ENCODE measurements around the gene IFIT5.

DNA sequence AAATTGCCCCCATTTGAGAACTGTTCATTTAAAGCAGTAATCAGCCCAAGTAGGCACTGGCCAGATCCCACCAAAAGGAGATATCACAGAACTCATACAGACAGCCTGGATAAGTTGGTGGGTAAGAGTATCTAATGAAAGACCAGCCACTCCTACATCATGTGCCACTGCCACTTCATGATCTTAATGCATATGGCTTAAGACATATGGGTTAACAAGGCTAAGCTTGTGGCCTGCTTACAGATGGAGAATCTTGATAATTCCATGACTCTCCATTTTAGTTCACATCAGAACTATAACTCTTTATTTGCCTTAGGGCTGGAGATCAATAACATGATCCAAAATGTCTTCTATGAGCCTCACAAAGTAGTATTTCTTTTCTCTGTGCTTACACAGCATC is 43.3 kb upstream of the IFIT5 start:
- TF ChIP-seq, protein P1, sequence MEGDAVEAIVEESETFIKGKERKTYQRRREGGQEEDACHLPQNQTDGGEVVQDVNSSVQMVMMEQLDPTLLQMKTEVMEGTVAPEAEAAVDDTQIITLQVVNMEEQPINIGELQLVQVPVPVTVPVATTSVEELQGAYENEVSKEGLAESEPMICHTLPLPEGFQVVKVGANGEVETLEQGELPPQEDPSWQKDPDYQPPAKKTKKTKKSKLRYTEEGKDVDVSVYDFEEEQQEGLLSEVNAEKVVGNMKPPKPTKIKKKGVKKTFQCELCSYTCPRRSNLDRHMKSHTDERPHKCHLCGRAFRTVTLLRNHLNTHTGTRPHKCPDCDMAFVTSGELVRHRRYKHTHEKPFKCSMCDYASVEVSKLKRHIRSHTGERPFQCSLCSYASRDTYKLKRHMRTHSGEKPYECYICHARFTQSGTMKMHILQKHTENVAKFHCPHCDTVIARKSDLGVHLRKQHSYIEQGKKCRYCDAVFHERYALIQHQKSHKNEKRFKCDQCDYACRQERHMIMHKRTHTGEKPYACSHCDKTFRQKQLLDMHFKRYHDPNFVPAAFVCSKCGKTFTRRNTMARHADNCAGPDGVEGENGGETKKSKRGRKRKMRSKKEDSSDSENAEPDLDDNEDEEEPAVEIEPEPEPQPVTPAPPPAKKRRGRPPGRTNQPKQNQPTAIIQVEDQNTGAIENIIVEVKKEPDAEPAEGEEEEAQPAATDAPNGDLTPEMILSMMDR (IDR thresholded peaks at IDR 0.05): no peak
- TF ChIP-seq EP300 (IDR thresholded peaks at IDR 0.05): no peak
- no peak for TF ChIP-seq POLR2AphosphoS5 (IDR thresholded peaks at IDR 0.05)

Data from upper lobe of left lung (tissue), 4 donors.